Endothelial cell of umbilical vein (primary cell): ENCODE measurements around the gene ATXN1. TPM values are rescaled to one million over a fixed set of nuclear protein-coding genes. Genes with fewer than 3 reads are reported as not detected.

ENCODE experiments used
- BruUV-seq: library from RNA; stranded (reverse); fragments of 400-500 nt; replicated peaks from 2 replicates; lab custom pipeline; 2021; lab: Mats Ljungman, UMichigan
- CTCF ChIA-PET: fragments of 300-600, 350-600 bp; sonication (Branson Sonifier 250); formaldehyde crosslinking; loops from one replicate; lab custom pipeline; 2021; ENCODE audit warnings: antibody characterized with exemption, inconsistent platforms; lab: Charles Lee
- POLR2A ChIA-PET: fragments of 300-600, 350-600 bp; sonication (Branson Sonifier 250); formaldehyde crosslinking; loops from one replicate; lab custom pipeline; 2021; ENCODE audit warnings: antibody characterized with exemption, inconsistent platforms; lab: Charles Lee
- DNase-seq: peaks from one replicate; pipeline ENCODE4 v3.0.0-alpha.2; 2011; ENCODE audit warnings: low read depth, low spot score
- FAIRE-seq: peaks from 2 replicates; lab custom pipeline; 2011; peaks lifted over from hg19 to GRCh38; lab: Jason Lieb, UNC
- H2AFZ ChIP-seq: 2 replicates; pipeline ENCODE4 v1.6.0; 2012; ENCODE audit warnings: low read depth, low read length, control low read depth, inconsistent platforms
- H3K27ac ChIP-seq: 2 replicates; pipeline ENCODE4 v1.5.1; 2011; ENCODE audit warnings: low read depth, mild to moderate bottlenecking, control low read depth, low read length, moderate library complexity; ENCODE audit not compliant: insufficient read depth
- H3K27me3 ChIP-seq, 2 experiments: 2 replicates each; pipeline versions ENCODE4 v1.6.0 to v1.6.1; 2011; ENCODE audit warnings: low read length in 2 of 2, mixed read lengths in 1 of 2; ENCODE audit not compliant: control insufficient read depth in 2 of 2, insufficient read depth in 2 of 2
- H3K36me3 ChIP-seq, 2 experiments: 2 replicates in 1 of 2; 3 replicates in 1 of 2; pipeline ENCODE4 v1.5.1; 2011; ENCODE audit warnings: low read length in 2 of 2, mild to moderate bottlenecking in 1 of 2, moderate library complexity in 1 of 2; ENCODE audit not compliant: control insufficient read depth in 2 of 2, insufficient read depth in 2 of 2; ENCODE audit errors: extremely low read depth in 1 of 2
- H3K4me1 ChIP-seq: 3 replicates; pipeline ENCODE4 v1.5.1; 2011; ENCODE audit warnings: mild to moderate bottlenecking, low read length; ENCODE audit not compliant: control insufficient read depth, insufficient read depth; ENCODE audit errors: extremely low read depth
- H3K4me2 ChIP-seq: 2 replicates; pipeline ENCODE4 v1.6.1; 2011; ENCODE audit warnings: low read length, control low read depth, mixed read lengths; ENCODE audit not compliant: insufficient read depth
- H3K4me3 ChIP-seq, 3 experiments: fragments of 200-600 bp in 1 of 3; sonication (generic), shearing (Covaris generic) in 1 of 3; replicated peaks in 1 of 3; 2 replicates each; pipeline ENCODE4 v1.5.1; 2011 to 2016; ENCODE audit warnings: control low read depth in 3 of 3, low read length in 3 of 3, mild to moderate bottlenecking in 2 of 3, inconsistent platforms in 1 of 3, low read depth in 1 of 3, moderate library complexity in 1 of 3; ENCODE audit not compliant: insufficient read depth in 1 of 3
- H3K79me2 ChIP-seq: 2 replicates; pipeline ENCODE4 v1.6.0; 2012; ENCODE audit warnings: low read length, inconsistent platforms; ENCODE audit not compliant: control insufficient read depth, insufficient read depth
- H3K9ac ChIP-seq: replicated peaks from 2 replicates; pipeline ENCODE3; 2011; ENCODE audit warnings: low read length, control low read depth; ENCODE audit not compliant: insufficient read depth; ENCODE audit errors: extremely low read depth
- H3K9me1 ChIP-seq: replicated peaks from 3 replicates; pipeline ENCODE4 v1.6.0; 2011; ENCODE audit warnings: mild to moderate bottlenecking, low read length; ENCODE audit not compliant: control insufficient read depth, insufficient read depth; ENCODE audit errors: extremely low read depth
- H3K9me3 ChIP-seq: replicated peaks from 2 replicates; pipeline ENCODE4 v1.5.1; 2012; ENCODE audit warnings: low read length, inconsistent platforms; ENCODE audit not compliant: control insufficient read depth, insufficient read depth
- H4K20me1 ChIP-seq: replicated peaks from 2 replicates; pipeline ENCODE3; 2011; ENCODE audit warnings: mild to moderate bottlenecking, low read length; ENCODE audit not compliant: control insufficient read depth, insufficient read depth; ENCODE audit errors: extremely low read depth
- CTCF ChIP-seq, 2 donors: IDR thresholded peaks; 1 replicate in 1 of 2; 2 replicates in 1 of 2; pipeline ENCODE4 v1.5.1; 2011; ENCODE audit warnings: low read length in 2 of 2, mild to moderate bottlenecking in 2 of 2, moderate library complexity in 2 of 2, control low read depth in 1 of 2, inconsistent platforms in 1 of 2, low read depth in 1 of 2; ENCODE audit not compliant: insufficient read depth in 1 of 2; ENCODE audit errors: extremely low read depth in 1 of 2
- EZH2 ChIP-seq: IDR thresholded peaks from 2 replicates; pipeline ENCODE4 v1.6.1; 2012; ENCODE audit warnings: borderline replicate concordance, low read depth, mild to moderate bottlenecking, moderate library complexity, low read length, inconsistent platforms; ENCODE audit not compliant: severe bottlenecking
- FOS ChIP-seq: IDR thresholded peaks from 2 replicates; pipeline ENCODE4 v1.6.1; 2011; ENCODE audit warnings: mild to moderate bottlenecking, low read length, moderate library complexity, borderline replicate concordance; ENCODE audit not compliant: insufficient read depth
- GATA2 ChIP-seq: IDR thresholded peaks from 2 replicates; pipeline ENCODE4 v1.7.0; 2011; ENCODE audit warnings: low read depth, mild to moderate bottlenecking, moderate library complexity, mixed read lengths, low read length; ENCODE audit not compliant: insufficient read length, insufficient read depth
- JUN ChIP-seq: IDR thresholded peaks from 2 replicates; pipeline ENCODE4 v1.6.1; 2011; ENCODE audit warnings: borderline replicate concordance, low read depth; ENCODE audit not compliant: insufficient read length, insufficient read depth
- MAX ChIP-seq: IDR thresholded peaks from 2 replicates; pipeline ENCODE4 v1.6.1; 2011; ENCODE audit not compliant: insufficient read depth, insufficient read length
- MYC ChIP-seq: IDR thresholded peaks from one replicate; pipeline ENCODE4 v1.6.1; 2011; ENCODE audit warnings: mild to moderate bottlenecking, low read depth, low read length
- POLR2A ChIP-seq: IDR thresholded peaks from 2 replicates; pipeline ENCODE4 v1.6.1; 2012; ENCODE audit warnings: low read depth, mild to moderate bottlenecking, control low read depth, low read length
- POLR2AphosphoS5 ChIP-seq: IDR thresholded peaks from 2 replicates; pipeline ENCODE4 v1.6.1; 2012; ENCODE audit warnings: low read depth, mild to moderate bottlenecking, control low read depth, low read length, moderate library complexity; ENCODE audit not compliant: insufficient read depth
- dilution Hi-C: fragments of 300-500 bp; cut with MboI; formaldehyde crosslinking; loops from one replicate; pipeline ENCODE4 v1.15.0; 2019; ENCODE audit warnings: low sequenced_read_pairs; ENCODE audit not compliant: extremely low pct_ligation_motif_present
- intact Hi-C: fragments of 100-400 bp; cut with micrococcal nuclease; formaldehyde crosslinking; loops from one replicate; pipeline ENCODE4 v1.10.0; 2022
- polyA plus RNA-seq, 4 experiments: library from polyadenylated mRNA; depleted of rRNA in 3 of 4; stranded (reverse) in 3 of 4; unstranded in 1 of 4; fragments of >200 nt; gene quantifications; 2 replicates each; pipeline versions ENCODE4 v1.2.1 to v1.2.3, GENCODE V29; 2011 to 2012; ENCODE audit warnings: missing spikeins in 1 of 4
- total RNA-seq: library from RNA; stranded (reverse); gene quantifications from 2 replicates; pipeline ENCODE4 v1.2.3, GENCODE V29; 2021

The ATXN1 gene
- total and polyA plus RNA-seq, 2 donors (not counting 3 experiments of a cell fraction or from before 2014, with no cell fraction given): 16.4 to 33.0 TPM

- intact Hi-C loops: no loop called here
- BruUV-seq: no TSS peak
- no peak overlapping the region for H3K27ac ChIP-seq
Observed at GRCh38 chr6:16635291-16635809, 125.9 kb downstream of the ATXN1 start.

GRCh38 chr6:16634855-16635254 lies 126.4 kb downstream of the ATXN1 start:
- Histone ChIP-seq H3K27me3 (no peaks in the 10 kb centered on the region), H3K36me3 (no peaks in the 10 kb centered on the region), H3K9me1 (no peaks in the 10 kb centered on the region), H3K27ac (no peak overlapping the region), H3K4me3 (no peak overlapping the region), H3K9me3 (no peaks in the 10 kb centered on the region), H3K4me2 (no peak overlapping the region), H2AFZ (no peak overlapping the region), H3K79me2 (no peaks in the 10 kb centered on the region), H3K9ac (no peak overlapping the region), H3K4me1 (peaks cover 5% of the 10 kb centered on the region), H4K20me1 (no peaks in the 10 kb centered on the region)
- BruUV-seq: no TSS peak
- POLR2A ChIA-PET: no interaction called here
- TF ChIP-seq MYC: no peak
- no peak for TF ChIP-seq POLR2A
- no peak for TF ChIP-seq POLR2AphosphoS5
- TF ChIP-seq EZH2: no peak
- TF ChIP-seq FOS: no peak
- TF ChIP-seq JUN: no peak
- no peak for TF ChIP-seq MAX
- no peak for TF ChIP-seq GATA2
- no peak for TF ChIP-seq CTCF (IDR thresholded peaks at IDR 0.05; ENCODE audit: extremely low read depth in 1 of 2, insufficient read depth in 1 of 2, low read depth in 1 of 2, low read length in 2 of 2)
- DNase-seq (no peak), FAIRE-seq (no peak)
- CTCF ChIA-PET: interaction anchor here (1.2 to 1.9 kb wide), 5 partner anchors 15 to 452 kb away, joined by 3 to 7 read pairs (median 3); partner anchors contain the start of gene ATXN1
- dilution Hi-C loops (no loop called here), intact Hi-C loops (no loop called here)

More at GRCh38 chr6:16635291-16635809, 125.9 kb downstream of the ATXN1 start:
- TF ChIP-seq GATA2: no peak
- TF ChIP-seq POLR2A: no peak
- TF ChIP-seq MYC: no peak
- Histone ChIP-seq H3K27me3 (no peaks in the 10 kb centered on the region), H3K9me1 (no peaks in the 10 kb centered on the region), H3K4me1 (peaks cover 9% of the 10 kb centered on the region), H4K20me1 (no peaks in the 10 kb centered on the region), H2AFZ (no peak overlapping the region), H3K4me3 (no peak overlapping the region), H3K9me3 (no peaks in the 10 kb centered on the region), H3K9ac (no peak overlapping the region), H3K4me2 (no peak overlapping the region), H3K36me3 (no peaks in the 10 kb centered on the region), H3K79me2 (no peaks in the 10 kb centered on the region)
- no peak for FAIRE-seq
- ChIA-PET POLR2A (no interaction called here), CTCF (interaction anchor here (1.2 to 1.9 kb wide), 6 partner anchors 14 to 451 kb away, joined by 3 to 7 read pairs (median 4); partner anchors contain the start of gene ATXN1)
- DNase-seq: no peak
- dilution Hi-C loops: no loop called here
